GM23248 (cell line): ENCODE measurements around the gene KLK7.

ENCODE experiments used
- EZH2 ChIP-seq: fragments of 200-600 bp; sonication (generic); IDR thresholded peaks from 2 replicates; pipeline ENCODE4 v1.6.1; 2018; ENCODE audit warnings: antibody characterized with exemption, mild to moderate bottlenecking; ENCODE audit not compliant: insufficient read depth, poor library complexity, severe bottlenecking
- EZH2phosphoT487 ChIP-seq: fragments of 200-600 bp; sonication (generic); IDR thresholded peaks from 2 replicates; pipeline ENCODE4 v1.6.1; 2018; ENCODE audit warnings: antibody characterized with exemption, moderate library complexity, mild to moderate bottlenecking, low read depth; ENCODE audit not compliant: insufficient read depth

GRCh38 chr19:51009061-51009891 lies 25.6 kb upstream of the KLK7 start:
- no peak for TF ChIP-seq EZH2
- no peak for TF ChIP-seq EZH2phosphoT487
